B cell (primary cell): ENCODE data around the gene NKX6-2. TPM values are rescaled to one million over a fixed set of nuclear protein-coding genes. Genes with fewer than 3 reads are reported as not detected.

Experiments
- ATAC-seq: fragments of 200-7000 bp; cut with Tn5 transposase; one replicate; pipeline ENCODE4 v1.10.0; 2021; ENCODE audit warnings: low read depth, mild to moderate bottlenecking, moderate number of reproducible peaks, moderate library complexity
- CTCF ChIA-PET: fragments of 350-600 bp; sonication (Branson Sonifier 250); formaldehyde crosslinking; loops from one replicate; lab custom pipeline; 2021; ENCODE audit warnings: antibody characterized with exemption, inconsistent platforms; lab: Charles Lee
- POLR2A ChIA-PET: fragments of 350-600 bp; sonication (Branson Sonifier 250); formaldehyde crosslinking; loops from one replicate; lab custom pipeline; 2021; ENCODE audit warnings: antibody characterized with exemption; lab: Charles Lee
- DNase-seq: peaks from one replicate; pipeline ENCODE4 v3.0.0; 2013
- H2AFZ ChIP-seq: 2 replicates; pipeline ENCODE4 v1.6.1; 2012; ENCODE audit warnings: mild to moderate bottlenecking, low read depth, low read length; ENCODE audit not compliant: insufficient read depth, poor library complexity, severe bottlenecking
- H3K27ac ChIP-seq, 2 donors: 1 replicate in 1 of 2; 2 replicates in 1 of 2; pipeline ENCODE4 v1.5.1; 2012 to 2013; ENCODE audit warnings: low read length in 2 of 2, mild to moderate bottlenecking in 2 of 2, moderate library complexity in 1 of 2
- H3K27me3 ChIP-seq, 4 experiments: fragments of 200-600 bp in 1 of 4; sonication (generic) in 1 of 4; replicated peaks in 1 of 4; 1 replicate in 2 of 4; 2 replicates in 2 of 4; pipeline versions ENCODE4 v1.6.1 to v1.7.0; 2013 to 2016; ENCODE audit warnings: low read length in 3 of 4, mild to moderate bottlenecking in 2 of 4, mixed read lengths in 1 of 4, moderate library complexity in 1 of 4; ENCODE audit not compliant: insufficient read depth in 4 of 4, control insufficient read depth in 3 of 4; ENCODE audit errors: control extremely low read depth in 1 of 4
- H3K36me3 ChIP-seq, 2 experiments: replicated peaks in 1 of 2; 1 replicate in 1 of 2; 2 replicates in 1 of 2; pipeline versions ENCODE4 v1.6.1 to v1.7.1; 2013; ENCODE audit warnings: low read length in 1 of 2; ENCODE audit not compliant: insufficient read depth in 2 of 2, control insufficient read depth in 1 of 2; ENCODE audit errors: control extremely low read depth in 1 of 2, extremely low read depth in 1 of 2
- H3K4me1 ChIP-seq, 2 donors: fragments of 200-600 bp in 1 of 2; sonication (generic) in 1 of 2; 1 replicate in 1 of 2; 2 replicates in 1 of 2; pipeline versions ENCODE4 v1.5.1 to v1.6.1; 2013 to 2017; ENCODE audit warnings: low read length in 2 of 2; ENCODE audit not compliant: control insufficient read depth in 2 of 2, insufficient read depth in 2 of 2
- H3K4me2 ChIP-seq: replicated peaks from 2 replicates; pipeline ENCODE3; 2012; ENCODE audit warnings: mild to moderate bottlenecking, low read depth, low read length; ENCODE audit not compliant: poor library complexity, severe bottlenecking
- H3K4me3 ChIP-seq, 5 experiments: fragments of 200-600 bp in 1 of 5; sonication (generic) in 1 of 5; 1 replicate in 3 of 5; 2 replicates in 2 of 5; pipeline versions ENCODE4 v1.5.1 to v1.7.0; 2011 to 2016; ENCODE audit warnings: low read length in 4 of 5, mild to moderate bottlenecking in 4 of 5, low read depth in 2 of 5, control low read depth in 1 of 5, moderate library complexity in 1 of 5; ENCODE audit not compliant: insufficient read depth in 1 of 5; ENCODE audit errors: control extremely low read depth in 1 of 5, extremely low read depth in 1 of 5
- H3K79me2 ChIP-seq: fragments of 200-600 bp; sonication (generic); one replicate; pipeline ENCODE4 v1.6.0; 2016; ENCODE audit warnings: low read length; ENCODE audit not compliant: control insufficient read depth, insufficient read depth
- H3K9ac ChIP-seq: fragments of 200-600 bp; sonication (generic); 2 replicates; pipeline ENCODE4 v1.6.1; 2017; ENCODE audit warnings: mild to moderate bottlenecking, low read length, moderate library complexity
- H3K9me3 ChIP-seq, 3 donors: one replicate each; pipeline versions ENCODE4 v1.6.1 to v1.7.1; 2013; ENCODE audit warnings: low read length in 2 of 3; ENCODE audit not compliant: control insufficient read depth in 2 of 3, insufficient read depth in 1 of 3; ENCODE audit errors: control extremely low read depth in 1 of 3
- H4K20me1 ChIP-seq: 2 replicates; pipeline ENCODE4 v1.6.0; 2012; ENCODE audit warnings: mild to moderate bottlenecking, low read length; ENCODE audit not compliant: insufficient read depth, control insufficient read depth, poor library complexity, severe bottlenecking
- H3K27ac Mint-ChIP-seq: one replicate; pipeline ENCODE4 v1.8.0; 2021; ENCODE audit warnings: mixed read lengths
- H3K27me3 Mint-ChIP-seq: one replicate; pipeline ENCODE4 v1.8.0; 2021; ENCODE audit warnings: mixed read lengths
- H3K4me1 Mint-ChIP-seq: one replicate; pipeline ENCODE4 v1.8.0; 2021; ENCODE audit warnings: mixed read lengths
- H3K4me3 Mint-ChIP-seq: one replicate; pipeline ENCODE4 v1.8.0; 2021; ENCODE audit warnings: mixed read lengths
- H3K9me3 Mint-ChIP-seq: one replicate; pipeline ENCODE4 v1.8.0; 2022; ENCODE audit warnings: mixed read lengths; ENCODE audit not compliant: insufficient read depth
- EZH2 ChIP-seq: IDR thresholded peaks from 2 replicates; pipeline ENCODE4 v1.6.1; 2012; ENCODE audit warnings: borderline replicate concordance, low read depth, mild to moderate bottlenecking, moderate library complexity, low read length; ENCODE audit not compliant: insufficient read depth, poor library complexity, severe bottlenecking
- WGBS: methylation state at CpG from one replicate; pipeline ENCODE4 v1.1.5; 2013; ENCODE audit warnings: missing lambda C conversion rate; ENCODE audit not compliant: insufficient coverage; 5-methylcytosine and 5-hydroxymethylcytosine counted together
- intact Hi-C: fragments of 100-400 bp; cut with micrococcal nuclease; formaldehyde crosslinking; loops from one replicate; pipeline ENCODE4 v1.10.0; 2022
- polyA plus RNA-seq: library from polyadenylated mRNA; depleted of rRNA; stranded (reverse); fragments of >200 nt; gene quantifications from 2 replicates; pipeline ENCODE4 v1.2.3, GENCODE V29; 2012
- total RNA-seq, 2 donors: library from RNA; stranded (reverse); fragments of 120-200 nt in 1 of 2; gene quantifications; 1 replicate in 1 of 2; 2 replicates in 1 of 2; pipeline versions ENCODE4 v1.2.3 to v1.2.4, GENCODE V29; 2013 to 2022
- TF ChIP-seq, protein P1 (sequence below): fragments of 200-600 bp; IDR thresholded peaks from one replicate; pipeline ENCODE4 v1.8.0; 2022; ENCODE audit warnings: antibody characterized with exemption, mild to moderate bottlenecking

NKX6-2 gene
- total and polyA plus RNA-seq, 2 donors (not counting 1 experiment from before 2014, with no cell fraction given): not detected

GRCh38 chr10:132735923-132736391 is 50.0 kb downstream of the NKX6-2 start:
- POLR2A ChIA-PET: no interaction called here
- CTCF ChIA-PET: no interaction called here
- H3K4me3 ChIP-seq: no peak overlapping the region
- no peaks in the 10 kb centered on the region for H3K4me1 ChIP-seq
- WGBS: 83% methylated on average over 23 of the region's 24 CpGs
- H3K9me3 Mint-ChIP-seq: no peaks in the 10 kb centered on the region
- no peaks in the 10 kb centered on the region for H3K27me3 Mint-ChIP-seq
- H3K4me1 Mint-ChIP-seq: no peaks in the 10 kb centered on the region
- no peak overlapping the region for H3K27ac Mint-ChIP-seq
- H2AFZ ChIP-seq: no peak overlapping the region
- no peak for DNase-seq
- no peak overlapping the region for H3K9ac ChIP-seq
- no peaks in the 10 kb centered on the region for H3K27me3 ChIP-seq
- H4K20me1 ChIP-seq: no peaks in the 10 kb centered on the region
- H3K36me3 ChIP-seq: peaks cover 0 to 5% of the 10 kb centered on the region in 2 experiments
- H3K27ac ChIP-seq: no peak overlapping the region
- H3K4me2 ChIP-seq: no peak overlapping the region
- H3K79me2 ChIP-seq: no peaks in the 10 kb centered on the region
- no peak overlapping the region for H3K4me3 Mint-ChIP-seq
- ATAC-seq: no peak
- H3K9me3 ChIP-seq: no peaks in the 10 kb centered on the region
- intact Hi-C loops: no loop called here
- no peak for TF ChIP-seq EZH2
- TF ChIP-seq, protein P1, sequence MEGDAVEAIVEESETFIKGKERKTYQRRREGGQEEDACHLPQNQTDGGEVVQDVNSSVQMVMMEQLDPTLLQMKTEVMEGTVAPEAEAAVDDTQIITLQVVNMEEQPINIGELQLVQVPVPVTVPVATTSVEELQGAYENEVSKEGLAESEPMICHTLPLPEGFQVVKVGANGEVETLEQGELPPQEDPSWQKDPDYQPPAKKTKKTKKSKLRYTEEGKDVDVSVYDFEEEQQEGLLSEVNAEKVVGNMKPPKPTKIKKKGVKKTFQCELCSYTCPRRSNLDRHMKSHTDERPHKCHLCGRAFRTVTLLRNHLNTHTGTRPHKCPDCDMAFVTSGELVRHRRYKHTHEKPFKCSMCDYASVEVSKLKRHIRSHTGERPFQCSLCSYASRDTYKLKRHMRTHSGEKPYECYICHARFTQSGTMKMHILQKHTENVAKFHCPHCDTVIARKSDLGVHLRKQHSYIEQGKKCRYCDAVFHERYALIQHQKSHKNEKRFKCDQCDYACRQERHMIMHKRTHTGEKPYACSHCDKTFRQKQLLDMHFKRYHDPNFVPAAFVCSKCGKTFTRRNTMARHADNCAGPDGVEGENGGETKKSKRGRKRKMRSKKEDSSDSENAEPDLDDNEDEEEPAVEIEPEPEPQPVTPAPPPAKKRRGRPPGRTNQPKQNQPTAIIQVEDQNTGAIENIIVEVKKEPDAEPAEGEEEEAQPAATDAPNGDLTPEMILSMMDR: no peak

GRCh38 chr10:132735341-132735775 is 50.6 kb downstream of the NKX6-2 start:
- Mint-ChIP-seq H3K27me3 (no peaks in the 10 kb centered on the region), H3K4me3 (no peak overlapping the region), H3K9me3 (no peaks in the 10 kb centered on the region), H3K4me1 (no peaks in the 10 kb centered on the region), H3K27ac (no peak overlapping the region)
- TF ChIP-seq EZH2: no peak
- TF ChIP-seq, protein P1: no peak
- Histone ChIP-seq H3K36me3 (peaks cover 0 to 5% of the 10 kb centered on the region in 2 experiments), H3K79me2 (no peaks in the 10 kb centered on the region), H3K9me3 (no peaks in the 10 kb centered on the region), H2AFZ (no peak overlapping the region), H3K27ac (no peak overlapping the region), H3K4me3 (no peak overlapping the region), H3K4me1 (no peaks in the 10 kb centered on the region), H3K9ac (no peak overlapping the region), H4K20me1 (no peaks in the 10 kb centered on the region), H3K4me2 (no peak overlapping the region), H3K27me3 (no peaks in the 10 kb centered on the region)
- ChIA-PET CTCF (no interaction called here), POLR2A (no interaction called here)
- 97% methylated on average over 18 of the region's 19 CpGs for WGBS
- ATAC-seq (no peak), DNase-seq (no peak)
- intact Hi-C loops: no loop called here
